GM10248 (cell line): Measurements from ENCODE around the gene ABCF2.

Source experiments
- CTCF ChIA-PET: fragments of 300-600 bp; sonication (Branson Sonifier 250); formaldehyde crosslinking; extraction: SDS; loops from one replicate; lab custom pipeline; 2021; ENCODE audit warnings: antibody characterized with exemption; lab: Yijun Ruan, JAX
- POLR2A ChIA-PET: fragments of 350-650 bp; sonication (Branson Sonifier 250); formaldehyde crosslinking; extraction: SDS; loops from one replicate; lab custom pipeline; 2020; ENCODE audit warnings: antibody characterized with exemption; lab: Yijun Ruan, JAX
- DNase-seq: peaks from one replicate; pipeline ENCODE4 v3.0.0; 2012; ENCODE audit errors: extremely low spot score
- CTCF ChIP-seq: IDR thresholded peaks from 2 replicates; pipeline ENCODE4 v1.5.1; 2012; ENCODE audit warnings: mild to moderate bottlenecking, low read depth; ENCODE audit errors: extremely low read depth, missing control alignments, control extremely low read depth

ABCF2 gene

GRCh38 chr7:151215396-151215795, 11.6 kb downstream of the ABCF2 start:
- CTCF ChIA-PET, result interaction anchor here (0.9 to 1.2 kb wide), 2 partner anchors 9 to 56 kb away, joined by 3 read pairs; no protein-coding TSS in a partner anchor
- POLR2A ChIA-PET, result no interaction called here
- TF ChIP-seq CTCF, result no peak

GRCh38 chr7:151213826-151214225, 13.2 kb downstream of the ABCF2 start:
- ChIA-PET CTCF (interaction anchor here (0.7 to 1.8 kb wide), 6 partner anchors 9 to 149 kb away, joined by 3 to 6 read pairs (median 4); no protein-coding TSS in a partner anchor), POLR2A (interaction anchor here (1.6 kb wide), 1 partner anchor 13 kb away, joined by 5 read pairs; the partner anchor contains the start of gene ABCF2)
- DNase-seq, result no peak
- TF ChIP-seq CTCF, result no peak

More at GRCh38 chr7:151215396-151215795, 11.6 kb downstream of the ABCF2 start:
- no peak for DNase-seq

GRCh38 chr7:151212626-151213025, 14.4 kb downstream of the ABCF2 start:
- TF ChIP-seq CTCF, result no peak
- ChIA-PET CTCF (interaction anchor here (1.0 kb wide), 1 partner anchor 29 kb away, joined by 3 read pairs; no protein-coding TSS in a partner anchor), POLR2A (no interaction called here)
- DNase-seq, result no peak

GRCh38 chr7:151211155-151211772, 15.7 kb downstream of the ABCF2 start:
- no peak for TF ChIP-seq CTCF
- ChIA-PET CTCF (interaction anchor here (1.3 to 1.9 kb wide), 2 partner anchors 33 to 43 kb away, joined by 4 read pairs; no protein-coding TSS in a partner anchor), POLR2A (no interaction called here)
- no peak for DNase-seq

GRCh38 chr7:151210087-151210854, 16.7 kb downstream of the ABCF2 start, which contains the start of gene H2BK1:
Gene H2BK1, minus strand, starts transcription at chr7:151210488. Its CDS starts 170 bp downstream, at chr7:151210318.
- CTCF ChIA-PET, result interaction anchor here (1.3 to 1.9 kb wide), 2 partner anchors 34 to 42 kb away, joined by 4 read pairs; no protein-coding TSS in a partner anchor
- TF ChIP-seq CTCF, result no peak
- DNase-seq, result no peak
- POLR2A ChIA-PET, result no interaction called here

GRCh38 chr7:151209588-151209987, 17.4 kb downstream of the ABCF2 start:
- CTCF ChIA-PET, result interaction anchor here (1.2 kb wide), 1 partner anchor 35 kb away, joined by 3 read pairs; no protein-coding TSS in a partner anchor

More at GRCh38 chr7:151209588-151209987, 17.4 kb downstream of the ABCF2 start:
- TF ChIP-seq CTCF, result no peak
- DNase-seq, result no peak
- POLR2A ChIA-PET, result no interaction called here
